ENCODE measurements around the gene BRD3. TPM values are rescaled to one million over a fixed set of nuclear protein-coding genes. Genes with fewer than 3 reads are reported as not detected.

Gene BRD3
- total and polyA plus RNA-seq, 2 of the 8 experiments (the other 6 are each of a cell fraction or from before 2014, with no cell fraction given), result 31.0 to 82.7 TPM

DNA sequence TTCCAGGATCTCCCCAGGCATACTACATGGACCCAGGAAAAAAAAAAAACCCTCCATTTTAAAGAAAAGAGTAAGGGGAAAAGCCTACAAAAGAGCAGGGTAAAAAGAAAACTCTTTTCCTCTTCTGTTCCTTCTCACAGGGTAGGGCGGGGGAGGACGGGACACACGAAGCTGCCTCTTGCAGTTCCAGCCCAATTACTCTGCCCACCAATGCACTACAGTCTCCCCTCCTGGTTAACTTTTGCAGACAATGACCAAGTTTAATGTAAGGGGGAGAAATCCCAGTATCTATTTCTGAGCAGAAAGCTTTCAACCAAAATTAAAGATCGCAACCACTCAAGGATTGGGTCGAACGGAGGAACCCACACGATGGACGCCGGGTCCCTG, 1.3 kb downstream of the BRD3 start (continued):
- TF ChIP-seq SP1 (IDR thresholded peaks at IDR 0.05; ENCODE audit: low read depth, low read length) (no peak), CHD2 (IDR thresholded peaks at IDR 0.05; ENCODE audit: low read length) (no peak)
- TF ChIP-seq, protein P1, sequence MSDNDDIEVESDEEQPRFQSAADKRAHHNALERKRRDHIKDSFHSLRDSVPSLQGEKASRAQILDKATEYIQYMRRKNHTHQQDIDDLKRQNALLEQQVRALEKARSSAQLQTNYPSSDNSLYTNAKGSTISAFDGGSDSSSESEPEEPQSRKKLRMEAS (IDR thresholded peaks at IDR 0.05), result no peak
